HFFc6 (cell line): ENCODE measurements around the gene AFAP1. TPM values are rescaled to one million over a fixed set of nuclear protein-coding genes. Genes with fewer than 3 reads are reported as not detected.

Experiments
- DNase-seq: peaks from one replicate; pipeline ENCODE4 v3.0.0-alpha.2; 2018
- H3K27ac Mint-ChIP-seq: 2 replicates; pipeline ENCODE4 v1.8.0; 2020; ENCODE audit warnings: mild to moderate bottlenecking, mixed read lengths
- H3K27me3 Mint-ChIP-seq: 2 replicates; pipeline ENCODE4 v1.8.0; 2021; ENCODE audit warnings: mild to moderate bottlenecking, moderate library complexity, mixed read lengths; ENCODE audit not compliant: insufficient read depth
- H3K36me3 Mint-ChIP-seq: 2 replicates; pipeline ENCODE4 v1.8.0; 2021; ENCODE audit warnings: low read depth, mixed read lengths
- H3K4me1 Mint-ChIP-seq: 2 replicates; pipeline ENCODE4 v1.8.0; 2020; ENCODE audit warnings: low read depth, mixed read lengths
- H3K4me3 Mint-ChIP-seq: 2 replicates; pipeline ENCODE4 v1.8.0; 2020; ENCODE audit warnings: mild to moderate bottlenecking, moderate library complexity, mixed read lengths
- H3K9me3 Mint-ChIP-seq: 2 replicates; pipeline ENCODE4 v1.8.0; 2020; ENCODE audit warnings: mild to moderate bottlenecking, mixed read lengths
- total RNA-seq, 6 experiments: library from RNA; stranded (reverse); fragmentation: NEBNext Ultra II Directional; extraction: Animal tissue kit (Norgen Biotek cat#: 25700); gene quantifications; 2 replicates in 1 of 6; 3 replicates in 5 of 6; pipeline ENCODE4 v1.2.3, GENCODE V29; 2021
- TF ChIP-seq, protein P1 (sequence below): fragments of 200-600 bp; sonication (generic); IDR thresholded peaks from 2 replicates; pipeline ENCODE4 v1.5.0; 2021; ENCODE audit warnings: antibody characterized with exemption, mild to moderate bottlenecking

The AFAP1 gene
- total RNA-seq, 6 experiments from 2014 or later = 99.7 to 116 (median 107) TPM

DNA sequence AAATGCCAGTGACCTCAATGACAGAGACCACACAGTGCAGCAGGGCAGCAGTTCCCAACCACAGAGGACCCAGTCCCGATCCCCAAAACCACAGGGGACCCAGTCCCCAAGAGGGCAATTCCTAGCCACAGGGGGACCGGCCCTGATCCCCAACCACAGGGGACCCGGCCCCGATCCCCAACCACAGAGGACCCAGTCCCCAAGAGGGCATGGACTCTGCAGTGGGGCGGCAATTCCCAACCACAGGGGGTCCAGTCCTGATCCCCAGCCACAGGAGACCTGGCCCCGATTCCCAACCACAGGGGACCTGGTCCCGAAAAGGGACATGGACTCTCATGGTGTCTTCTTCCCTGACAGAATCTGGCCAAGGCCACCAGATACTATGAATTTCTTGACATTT lies 136.3 kb downstream of the AFAP1 start:
- TF ChIP-seq, protein P1, sequence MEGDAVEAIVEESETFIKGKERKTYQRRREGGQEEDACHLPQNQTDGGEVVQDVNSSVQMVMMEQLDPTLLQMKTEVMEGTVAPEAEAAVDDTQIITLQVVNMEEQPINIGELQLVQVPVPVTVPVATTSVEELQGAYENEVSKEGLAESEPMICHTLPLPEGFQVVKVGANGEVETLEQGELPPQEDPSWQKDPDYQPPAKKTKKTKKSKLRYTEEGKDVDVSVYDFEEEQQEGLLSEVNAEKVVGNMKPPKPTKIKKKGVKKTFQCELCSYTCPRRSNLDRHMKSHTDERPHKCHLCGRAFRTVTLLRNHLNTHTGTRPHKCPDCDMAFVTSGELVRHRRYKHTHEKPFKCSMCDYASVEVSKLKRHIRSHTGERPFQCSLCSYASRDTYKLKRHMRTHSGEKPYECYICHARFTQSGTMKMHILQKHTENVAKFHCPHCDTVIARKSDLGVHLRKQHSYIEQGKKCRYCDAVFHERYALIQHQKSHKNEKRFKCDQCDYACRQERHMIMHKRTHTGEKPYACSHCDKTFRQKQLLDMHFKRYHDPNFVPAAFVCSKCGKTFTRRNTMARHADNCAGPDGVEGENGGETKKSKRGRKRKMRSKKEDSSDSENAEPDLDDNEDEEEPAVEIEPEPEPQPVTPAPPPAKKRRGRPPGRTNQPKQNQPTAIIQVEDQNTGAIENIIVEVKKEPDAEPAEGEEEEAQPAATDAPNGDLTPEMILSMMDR = no peak
- Mint-ChIP-seq H3K9me3 (peaks cover 32% of the 10 kb centered on the region), H3K4me1 (peaks cover 63% of the 10 kb centered on the region), H3K27ac (peak overlapping the region; percentile 78), H3K4me3 (no peak overlapping the region), H3K36me3 (peaks cover 72% of the 10 kb centered on the region), H3K27me3 (peaks cover 41% of the 10 kb centered on the region)
- DNase-seq = no peak

DNA sequence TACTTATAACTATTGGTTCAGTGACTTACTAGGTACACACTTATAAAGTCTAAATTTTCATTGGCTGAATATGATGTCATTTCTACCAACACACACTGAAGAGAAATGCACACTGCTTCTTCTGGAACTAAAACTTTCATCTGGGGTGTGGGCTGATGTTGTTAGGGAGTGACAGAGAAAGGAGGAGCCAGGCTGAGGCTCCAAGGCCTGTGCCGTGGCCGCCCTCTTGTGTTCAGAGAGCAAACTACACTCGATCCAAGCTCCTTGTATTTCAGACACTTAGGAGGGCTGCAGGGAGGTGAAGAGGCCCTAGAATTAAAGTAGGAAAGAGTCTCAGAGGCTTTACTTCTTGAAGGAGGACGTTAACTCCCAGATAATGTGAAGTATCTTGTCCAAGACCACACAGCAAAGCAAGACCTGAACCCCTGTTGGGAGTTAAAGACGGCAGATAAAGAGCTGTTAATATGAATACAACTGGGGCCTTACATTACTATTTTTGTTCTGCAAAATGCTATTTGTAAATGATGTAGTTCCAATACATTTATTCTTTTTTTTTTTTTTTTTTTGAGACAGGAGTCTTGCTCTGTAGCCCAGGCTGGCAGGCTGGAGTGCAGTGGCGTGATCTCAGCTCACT lies 137.5 kb downstream of the AFAP1 start:
- DNase-seq = peak; percentile 80
- H3K4me3 Mint-ChIP-seq = no peak overlapping the region
- peaks cover 35% of the 10 kb centered on the region for H3K27me3 Mint-ChIP-seq
- H3K36me3 Mint-ChIP-seq = peaks cover 71% of the 10 kb centered on the region
- peaks cover 26% of the 10 kb centered on the region for H3K9me3 Mint-ChIP-seq
- TF ChIP-seq, protein P1 = peak; percentile 90
- H3K27ac Mint-ChIP-seq = peak overlapping the region; percentile 68
- H3K4me1 Mint-ChIP-seq = peaks cover 55% of the 10 kb centered on the region

DNA sequence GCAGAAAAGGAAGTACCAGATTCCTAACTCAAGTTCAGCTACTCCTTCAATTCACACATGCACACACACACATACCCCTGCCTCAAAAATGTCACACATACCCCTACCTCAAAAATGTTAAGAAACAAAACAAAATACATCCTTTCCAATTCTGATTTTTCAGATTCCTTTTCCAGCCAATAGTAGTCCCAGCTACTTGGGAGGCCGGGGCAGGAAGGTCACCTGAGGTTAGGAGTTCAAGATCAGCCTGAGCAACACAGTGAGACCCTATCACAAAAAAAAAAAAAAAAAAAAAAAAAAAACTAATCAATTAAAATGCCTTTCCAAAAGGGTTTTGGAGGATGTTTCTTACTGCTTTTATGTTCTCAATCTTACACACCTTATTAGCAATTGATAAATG lies 138.0 kb downstream of the AFAP1 start:
- DNase-seq = no peak
- peaks cover 69% of the 10 kb centered on the region for H3K36me3 Mint-ChIP-seq
- no peak overlapping the region for H3K4me3 Mint-ChIP-seq
- TF ChIP-seq, protein P1 = no peak
- H3K27ac Mint-ChIP-seq = peak overlapping the region; percentile 68
- H3K27me3 Mint-ChIP-seq = peaks cover 30% of the 10 kb centered on the region
- peaks cover 50% of the 10 kb centered on the region for H3K4me1 Mint-ChIP-seq
- peaks cover 21% of the 10 kb centered on the region for H3K9me3 Mint-ChIP-seq

DNA sequence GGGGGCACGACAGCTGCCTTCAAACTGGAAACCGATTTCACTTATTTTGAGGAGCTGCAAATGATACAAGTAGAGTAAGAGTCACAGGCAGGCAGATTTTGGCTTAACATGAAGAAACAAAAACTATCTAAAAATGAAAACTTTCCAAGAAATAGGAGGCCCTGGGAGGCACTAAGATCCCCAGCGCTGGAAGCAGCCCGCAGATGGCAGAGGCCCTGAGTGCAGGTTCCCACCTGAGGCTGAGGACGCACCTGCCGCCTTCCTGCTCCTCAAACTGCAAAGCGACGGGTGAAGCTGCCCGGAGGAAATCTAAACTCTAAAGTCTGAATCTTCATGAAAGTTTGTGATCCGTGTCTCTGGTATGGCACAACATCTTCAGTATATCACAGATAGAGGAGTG lies 138.7 kb downstream of the AFAP1 start:
- peaks cover 45% of the 10 kb centered on the region for H3K4me1 Mint-ChIP-seq
- no peak overlapping the region for H3K4me3 Mint-ChIP-seq
- H3K36me3 Mint-ChIP-seq = peaks cover 66% of the 10 kb centered on the region
- H3K27me3 Mint-ChIP-seq = peaks cover 29% of the 10 kb centered on the region
- no peak for DNase-seq
- TF ChIP-seq, protein P1 = no peak
- peaks cover 19% of the 10 kb centered on the region for H3K9me3 Mint-ChIP-seq
- H3K27ac Mint-ChIP-seq = peak overlapping the region; percentile 63; the same call in 1 of the 2 replicates

DNA sequence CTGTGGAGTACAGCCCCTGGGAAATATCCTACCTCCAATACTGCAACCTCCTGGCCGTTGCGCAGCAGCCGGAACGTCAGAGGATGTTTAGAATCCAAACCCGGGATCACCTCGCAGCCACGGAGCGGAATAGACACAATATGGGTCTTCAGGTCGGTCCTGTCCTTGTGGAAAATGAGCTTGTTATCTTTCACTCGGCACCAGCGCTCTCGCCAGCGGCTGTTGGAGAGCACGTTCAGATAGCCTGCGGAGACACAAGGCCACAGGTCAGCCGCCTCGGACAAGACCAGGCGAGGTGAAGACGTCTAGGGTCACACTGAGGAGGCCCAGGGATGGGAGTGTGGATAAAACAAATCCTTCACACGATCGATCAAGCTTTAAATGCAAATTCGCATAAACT lies 139.3 kb downstream of the AFAP1 start:
- Mint-ChIP-seq H3K36me3 (peaks cover 60% of the 10 kb centered on the region), H3K9me3 (peaks cover 14% of the 10 kb centered on the region; the same call in 1 of the 2 replicates), H3K4me1 (peaks cover 39% of the 10 kb centered on the region), H3K27me3 (peaks cover 24% of the 10 kb centered on the region), H3K4me3 (peak overlapping the region; percentile 6; the same call in 1 of the 2 replicates), H3K27ac (peak overlapping the region; percentile 51)
- no peak for DNase-seq
- TF ChIP-seq, protein P1 = no peak
